HG03045 (cell line): ENCODE measurements around the gene CCT6A.
A peak's percentile ranks its signal among the peaks of the same experiment; 100 is the strongest.
"Not testable (repeated sequence)": the region's sequence is repeated elsewhere in the genome, so short reads cannot be mapped to it uniquely, and the experiment has no call there.

Experiments used
- ATAC-seq: cut with Tn5 transposase; IDR thresholded peaks from one replicate; pipeline ENCODE4 v1.9.1; 2021; ENCODE audit warnings: mild to moderate bottlenecking, moderate library complexity; ENCODE audit not compliant: unreplicated experiment

Gene CCT6A

GRCh38 chr7:56048763-56049162 is 2.8 kb upstream of the CCT6A start:
- ATAC-seq, result not testable (repeated sequence)

- no peak for ATAC-seq
Observed at GRCh38 chr7:56051053-56051338, 569 bp upstream of the CCT6A start.

GRCh38 chr7:56053379-56053778 is 1.8 kb downstream of the CCT6A start:
- ATAC-seq, result no peak

- ATAC-seq, result no peak
Observed at GRCh38 chr7:56053993-56054392, 2.4 kb downstream of the CCT6A start.

- ATAC-seq, result no peak
Observed at GRCh38 chr7:56062382-56062781, 10.8 kb downstream of the CCT6A start.

- ATAC-seq, result no peak
Observed at GRCh38 chr7:56063500-56063881, 11.9 kb downstream of the CCT6A start.

- peak; percentile 90 for ATAC-seq
Observed at GRCh38 chr7:56063882-56064625, 12.5 kb downstream of the CCT6A start, which contains the start of gene SUMF2. Gene SUMF2 (plus strand): TSS chr7:56064286. CDS start chr7:56064312, 26 bp downstream.

- not testable (repeated sequence) for ATAC-seq
Observed at GRCh38 chr7:56066376-56066775, 14.8 kb downstream of the CCT6A start.

- ATAC-seq, result peak; percentile 78
Observed at GRCh38 chr7:56074371-56074791, 22.8 kb downstream of the CCT6A start.

GRCh38 chr7:56077681-56078080 is 26.1 kb downstream of the CCT6A start:
- ATAC-seq, result no peak

GRCh38 chr7:56078196-56078595 is 26.6 kb downstream of the CCT6A start:
- no peak for ATAC-seq

- ATAC-seq, result no peak
Observed at GRCh38 chr7:56079450-56080185, 28.1 kb downstream of the CCT6A start.

GRCh38 chr7:56080726-56081435 is 29.3 kb downstream of the CCT6A start:
- ATAC-seq, result not testable (repeated sequence)

- no peak for ATAC-seq
Observed at GRCh38 chr7:56081626-56082340, 30.2 kb downstream of the CCT6A start.

- no peak for ATAC-seq
Observed at GRCh38 chr7:56083150-56083785, 31.7 kb downstream of the CCT6A start.

- ATAC-seq, result no peak
Observed at GRCh38 chr7:56086761-56087160, 35.2 kb downstream of the CCT6A start.

- ATAC-seq, result no peak
Observed at GRCh38 chr7:56087445-56087844, 35.9 kb downstream of the CCT6A start.

- no peak for ATAC-seq
Observed at GRCh38 chr7:56091591-56091990, 40.0 kb downstream of the CCT6A start.

- not testable (repeated sequence) for ATAC-seq
Observed at GRCh38 chr7:56092388-56092787, 40.8 kb downstream of the CCT6A start.

GRCh38 chr7:56092789-56093531 is 41.4 kb downstream of the CCT6A start, which contains the start of gene PHKG1:
Gene PHKG1 (minus strand): TSS chr7:56092952. CDS start chr7:56088941, 4,011 bp downstream.
- ATAC-seq, result no peak
